Ureter (tissue), 1 donor: ENCODE measurements around the gene WDR31. TPM values are rescaled to one million over a fixed set of nuclear protein-coding genes. Genes with fewer than 3 reads are reported as not detected.

Source experiments
- DNase-seq: peaks from one replicate; pipeline ENCODE4 v3.0.0-alpha.2; 2020; ENCODE audit warnings: low spot score
- total RNA-seq: library from RNA; stranded (reverse); gene quantifications from one replicate; pipeline ENCODE4 v1.2.4, GENCODE V29; 2023
- donor health status: DM: yes; HTN: yes; CAD: no.

The WDR31 gene
- total RNA-seq, 1 donor from 2014 or later = 5.1 TPM

GRCh38 chr9:113341712-113342410 is 1.8 kb upstream of the WDR31 start:
- DNase-seq = peak; percentile 67

GRCh38 chr9:113337714-113338113 is 2.4 kb downstream of the WDR31 start:
- DNase-seq = no peak

- DNase-seq = no peak
Measured at GRCh38 chr9:113331780-113332179, 8.3 kb downstream of the WDR31 start.

GRCh38 chr9:113328045-113328782 is 11.9 kb downstream of the WDR31 start:
- DNase-seq = no peak

GRCh38 chr9:113326230-113326629 is 13.8 kb downstream of the WDR31 start:
- no peak for DNase-seq

- DNase-seq = no peak
Measured at GRCh38 chr9:113322671-113323070, 17.4 kb downstream of the WDR31 start.

GRCh38 chr9:113320051-113320450 is 20.0 kb downstream of the WDR31 start:
- DNase-seq = no peak

GRCh38 chr9:113319054-113319453 is 21.0 kb downstream of the WDR31 start:
- no peak for DNase-seq

GRCh38 chr9:113317777-113318176 is 22.3 kb downstream of the WDR31 start:
- no peak for DNase-seq

GRCh38 chr9:113316030-113316429 is 24.0 kb downstream of the WDR31 start:
- DNase-seq = no peak

GRCh38 chr9:113315231-113315630 is 24.8 kb downstream of the WDR31 start:
- no peak for DNase-seq

GRCh38 chr9:113313261-113313660 is 26.8 kb downstream of the WDR31 start:
- DNase-seq = no peak

GRCh38 chr9:113311961-113312360 is 28.1 kb downstream of the WDR31 start:
- no peak for DNase-seq

GRCh38 chr9:113310538-113310937 is 29.5 kb downstream of the WDR31 start:
- DNase-seq = no peak

- DNase-seq = no peak
Measured at GRCh38 chr9:113309204-113309813, 30.8 kb downstream of the WDR31 start.

GRCh38 chr9:113307396-113307975 is 32.6 kb downstream of the WDR31 start:
- DNase-seq = no peak

- no peak for DNase-seq
Measured at GRCh38 chr9:113306566-113306965, 33.5 kb downstream of the WDR31 start.

GRCh38 chr9:113302792-113303418 is 37.2 kb downstream of the WDR31 start, which contains the start of gene RNF183:
Gene RNF183, minus strand, starts transcription at chr9:113303376. Its CDS starts 5,192 bp downstream, at chr9:113298184.
- DNase-seq = no peak

- DNase-seq = no peak
Measured at GRCh38 chr9:113301548-113301947, 38.5 kb downstream of the WDR31 start.

- peak; percentile 63 for DNase-seq
Measured at GRCh38 chr9:113299800-113300292, 40.2 kb downstream of the WDR31 start.

- DNase-seq = no peak
Measured at GRCh38 chr9:113298924-113299770, 40.9 kb downstream of the WDR31 start.
